Thyroid gland (tissue), 4 donors: ENCODE results near the gene MTA3.

Experiments used
- POLR2A ChIP-seq, 2 donors: fragments of 450-650 bp; IDR thresholded peaks; one replicate each; pipeline ENCODE4 v1.6.1; 2017; ENCODE audit warnings: antibody characterized with exemption in 2 of 2, mild to moderate bottlenecking in 2 of 2, moderate library complexity in 1 of 2
- TF ChIP-seq, protein P1 (sequence below), 6 experiments: fragments of 200-600 bp in 3 of 6; fragments of 450-650 bp in 3 of 6; sonication (generic) in 3 of 6; IDR thresholded peaks; one replicate each; pipeline ENCODE4 v1.5.1; 2016 to 2019; ENCODE audit warnings: antibody characterized with exemption in 6 of 6, mild to moderate bottlenecking in 2 of 6, inconsistent platforms in 1 of 6, moderate library complexity in 1 of 6

DNA sequence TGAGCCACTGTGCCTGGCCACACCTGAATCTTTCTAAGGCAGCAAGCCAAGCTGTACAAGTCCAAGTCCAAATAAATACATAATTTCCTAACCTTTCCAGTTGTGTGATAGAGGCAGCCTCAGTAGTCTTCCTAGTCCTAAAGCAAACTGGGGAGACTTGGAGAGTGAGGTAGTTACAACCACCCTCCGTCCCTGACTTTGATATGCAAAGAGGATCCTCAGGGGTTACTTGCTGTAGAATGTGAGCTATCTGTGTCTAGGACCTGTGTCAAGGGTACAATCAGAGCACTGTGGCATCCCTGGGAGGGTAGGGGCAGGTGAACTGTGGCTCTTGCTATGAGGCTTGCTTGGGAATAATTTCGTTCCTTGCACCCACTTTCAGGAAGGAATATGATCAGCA lies 46.4 kb upstream of the MTA3 start:
- TF ChIP-seq, protein P1, sequence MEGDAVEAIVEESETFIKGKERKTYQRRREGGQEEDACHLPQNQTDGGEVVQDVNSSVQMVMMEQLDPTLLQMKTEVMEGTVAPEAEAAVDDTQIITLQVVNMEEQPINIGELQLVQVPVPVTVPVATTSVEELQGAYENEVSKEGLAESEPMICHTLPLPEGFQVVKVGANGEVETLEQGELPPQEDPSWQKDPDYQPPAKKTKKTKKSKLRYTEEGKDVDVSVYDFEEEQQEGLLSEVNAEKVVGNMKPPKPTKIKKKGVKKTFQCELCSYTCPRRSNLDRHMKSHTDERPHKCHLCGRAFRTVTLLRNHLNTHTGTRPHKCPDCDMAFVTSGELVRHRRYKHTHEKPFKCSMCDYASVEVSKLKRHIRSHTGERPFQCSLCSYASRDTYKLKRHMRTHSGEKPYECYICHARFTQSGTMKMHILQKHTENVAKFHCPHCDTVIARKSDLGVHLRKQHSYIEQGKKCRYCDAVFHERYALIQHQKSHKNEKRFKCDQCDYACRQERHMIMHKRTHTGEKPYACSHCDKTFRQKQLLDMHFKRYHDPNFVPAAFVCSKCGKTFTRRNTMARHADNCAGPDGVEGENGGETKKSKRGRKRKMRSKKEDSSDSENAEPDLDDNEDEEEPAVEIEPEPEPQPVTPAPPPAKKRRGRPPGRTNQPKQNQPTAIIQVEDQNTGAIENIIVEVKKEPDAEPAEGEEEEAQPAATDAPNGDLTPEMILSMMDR (IDR thresholded peaks at IDR 0.05): no peak
- TF ChIP-seq POLR2A (IDR thresholded peaks at IDR 0.05): no peak
